ENCODE data around the gene OAS3. TPM values are rescaled to one million over a fixed set of nuclear protein-coding genes. Genes with fewer than 3 reads are reported as not detected.

The OAS3 gene
- total RNA-seq, 1 experiment from 2014 or later: 29.5 TPM

GRCh38 chr12:112974904-112975303 is 36.6 kb downstream of the OAS3 start:
- Histone ChIP-seq H3K4me1 (ENCODE audit: control insufficient read depth in 1 of 2, insufficient read depth in 2 of 2, low read length in 2 of 2) (no peaks in the 10 kb centered on the region), H3K9ac (ENCODE audit: low read length) (no peak overlapping the region), H3K27ac (ENCODE audit: low read depth, low read length) (no peak overlapping the region), H2AFZ (ENCODE audit: low read depth, low read length, poor library complexity, severe bottlenecking) (no peak overlapping the region), H3K27me3 (ENCODE audit: insufficient read depth, low read length) (no peaks in the 10 kb centered on the region), H3K4me3 (replicated peaks in 1 of 2; ENCODE audit: low read depth in 1 of 2, low read length in 2 of 2) (no peak overlapping the region), H4K20me1 (ENCODE audit: insufficient read depth) (no peaks in the 10 kb centered on the region), H3K9me2 (ENCODE audit: insufficient read depth) (no peaks in the 10 kb centered on the region), H3K4me2 (ENCODE audit: low read length) (no peak overlapping the region), H3K79me2 (ENCODE audit: insufficient read depth, low read length) (no peaks in the 10 kb centered on the region), H3K36me3 (ENCODE audit: control insufficient read depth in 1 of 2, insufficient read depth in 2 of 2, low read length in 2 of 2) (no peaks in the 10 kb centered on the region), H3K9me3 (ENCODE audit: control insufficient read depth in 1 of 2, insufficient read depth in 1 of 2, low read depth in 1 of 2, low read length in 2 of 2) (no peaks in the 10 kb centered on the region)
- intact Hi-C loops (cut with micrococcal nuclease): no loop called here
- ChIA-PET POLR2A (no interaction called here), RAD21 (ENCODE audit: low non-redundant PET in 1 of 2, low total read pairs in 2 of 2, uncharacterized antibody in 2 of 2, unreplicated experiment in 2 of 2) (no interaction called here), CTCF (no interaction called here)
- ATAC-seq: no peak
- no peak for TF ChIP-seq SRF (IDR thresholded peaks at IDR 0.05; ENCODE audit: low read depth)
- TF ChIP-seq EGR1 (IDR thresholded peaks at IDR 0.05; ENCODE audit: low read depth): no peak
- no peak for TF ChIP-seq CEBPB (IDR thresholded peaks at IDR 0.05; ENCODE audit: low read depth)
- no peak for TF ChIP-seq POLR2AphosphoS5 (IDR thresholded peaks at IDR 0.05; ENCODE audit: low read depth, low read length)
- no TSS peak for BruUV-seq (replicated peaks)
- DNase-seq (ENCODE audit: low read depth, low spot score): no peak

- no peak for DNase-seq (ENCODE audit: low read depth, low spot score)
- Histone ChIP-seq H3K4me1 (ENCODE audit: control insufficient read depth in 1 of 2, insufficient read depth in 2 of 2, low read length in 2 of 2) (no peaks in the 10 kb centered on the region), H3K9ac (ENCODE audit: low read length) (no peak overlapping the region), H4K20me1 (ENCODE audit: insufficient read depth) (no peaks in the 10 kb centered on the region), H3K36me3 (ENCODE audit: control insufficient read depth in 1 of 2, insufficient read depth in 2 of 2, low read length in 2 of 2) (no peaks in the 10 kb centered on the region), H3K27ac (ENCODE audit: low read depth, low read length) (no peak overlapping the region), H3K27me3 (ENCODE audit: insufficient read depth, low read length) (no peaks in the 10 kb centered on the region), H3K9me2 (ENCODE audit: insufficient read depth) (no peaks in the 10 kb centered on the region), H2AFZ (ENCODE audit: low read depth, low read length, poor library complexity, severe bottlenecking) (no peak overlapping the region), H3K79me2 (ENCODE audit: insufficient read depth, low read length) (no peaks in the 10 kb centered on the region), H3K4me3 (replicated peaks in 1 of 2; ENCODE audit: low read depth in 1 of 2, low read length in 2 of 2) (no peak overlapping the region), H3K4me2 (ENCODE audit: low read length) (no peak overlapping the region), H3K9me3 (ENCODE audit: control insufficient read depth in 1 of 2, insufficient read depth in 1 of 2, low read depth in 1 of 2, low read length in 2 of 2) (no peaks in the 10 kb centered on the region)
- intact Hi-C loops (cut with micrococcal nuclease): no loop called here
- no TSS peak for BruUV-seq (replicated peaks)
- ChIA-PET RAD21 (ENCODE audit: low non-redundant PET in 1 of 2, low total read pairs in 2 of 2, uncharacterized antibody in 2 of 2, unreplicated experiment in 2 of 2) (no interaction called here), POLR2A (no interaction called here), CTCF (no interaction called here)
- no peak for ATAC-seq
- no peak for TF ChIP-seq SRF (IDR thresholded peaks at IDR 0.05; ENCODE audit: low read depth)
- TF ChIP-seq MAX (IDR thresholded peaks at IDR 0.05): no peak
- TF ChIP-seq YY1 (IDR thresholded peaks at IDR 0.05; ENCODE audit: extremely low read depth, insufficient replicate concordance, low read depth, low read length): no peak
- TF ChIP-seq ATF3 (IDR thresholded peaks at IDR 0.05): no peak
- TF ChIP-seq ZFX (IDR thresholded peaks at IDR 0.05): no peak
- no peak for TF ChIP-seq EGR1 (IDR thresholded peaks at IDR 0.05; ENCODE audit: low read depth)
- TF ChIP-seq POLR2AphosphoS5 (IDR thresholded peaks at IDR 0.05; ENCODE audit: low read depth, low read length): no peak
- TF ChIP-seq ZNF274 (IDR thresholded peaks at IDR 0.05; ENCODE audit: low read depth, low read length): no peak
- TF ChIP-seq REST (IDR thresholded peaks at IDR 0.05; ENCODE audit: low read depth): no peak
- no peak for TF ChIP-seq EZH2phosphoT487 (IDR thresholded peaks at IDR 0.05; ENCODE audit: borderline replicate concordance)
- no peak for TF ChIP-seq CEBPB (IDR thresholded peaks at IDR 0.05; ENCODE audit: low read depth)
- TF ChIP-seq FOSL1 (IDR thresholded peaks at IDR 0.05; ENCODE audit: low read depth): no peak
- TF ChIP-seq SIN3A (IDR thresholded peaks at IDR 0.05; ENCODE audit: low read depth): no peak
- no peak for TF ChIP-seq EZH2 (IDR thresholded peaks at IDR 0.05)
- no peak for TF ChIP-seq ELF1 (IDR thresholded peaks at IDR 0.05; ENCODE audit: borderline replicate concordance, low read depth)
- TF ChIP-seq POLR2A (IDR thresholded peaks at IDR 0.05; ENCODE audit: borderline replicate concordance, extremely low read depth, insufficient read depth, insufficient read length): no peak
- TF ChIP-seq SP1 (IDR thresholded peaks at IDR 0.05; ENCODE audit: low read depth): no peak
- TF ChIP-seq JUND (IDR thresholded peaks at IDR 0.05): no peak
Measured at GRCh38 chr12:112977139-112977538, 38.9 kb downstream of the OAS3 start.
